Stimulated activated CD4-positive, alpha-beta T cell treated with anti-CD3 and anti-CD28 coated beads, Interleukin-2, amount 100 ng/mL, for 48 hours (primary cell): ENCODE data around the gene FRAS1.

ENCODE experiments used
- DNase-seq, 2 donors: peaks; one replicate each; pipeline ENCODE4 v3.0.0-alpha.2; 2020

Gene FRAS1

DNA sequence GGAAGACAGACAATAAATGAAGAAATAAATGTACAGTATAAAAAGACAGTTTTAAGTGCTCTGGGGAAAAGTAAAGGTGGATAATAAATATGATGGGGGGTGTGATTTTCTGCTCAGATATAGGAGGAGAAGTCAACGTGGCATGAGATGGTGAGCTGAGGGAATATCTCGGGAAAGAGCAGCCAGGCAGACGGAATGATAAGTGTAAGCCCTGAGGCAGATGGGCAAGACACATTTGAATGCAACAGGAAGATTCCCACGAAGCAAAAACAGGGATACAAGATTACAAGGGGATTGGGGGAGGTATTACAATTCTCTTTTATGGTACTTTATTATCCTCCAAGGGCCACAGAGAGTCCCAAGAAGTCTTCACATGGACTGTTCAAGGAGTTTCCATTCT is 505.6 kb downstream of the FRAS1 start:
- DNase-seq, result no peak

DNA sequence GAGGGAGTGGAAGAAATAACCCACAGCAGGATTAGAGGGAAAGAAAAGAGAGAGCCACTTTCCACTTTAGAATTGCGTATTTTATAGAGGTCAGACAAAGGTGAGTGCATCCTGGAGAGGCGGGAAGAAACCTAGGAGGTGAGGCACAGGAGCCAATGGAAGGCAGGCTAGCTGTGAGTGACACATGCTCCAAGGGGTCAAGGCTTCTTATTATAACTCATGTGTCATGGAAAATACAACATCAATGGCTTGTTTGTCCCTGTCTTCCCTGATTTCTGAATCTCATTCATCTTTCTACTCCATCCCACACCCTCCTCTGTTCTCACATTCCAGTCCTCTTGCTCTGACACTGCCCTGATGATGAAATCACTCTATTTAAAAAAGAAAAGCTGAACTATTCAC is 508.8 kb downstream of the FRAS1 start:
- no peak for DNase-seq

GRCh38 chr4:78566834-78567499 is 509.8 kb downstream of the FRAS1 start:
- no peak for DNase-seq

DNA sequence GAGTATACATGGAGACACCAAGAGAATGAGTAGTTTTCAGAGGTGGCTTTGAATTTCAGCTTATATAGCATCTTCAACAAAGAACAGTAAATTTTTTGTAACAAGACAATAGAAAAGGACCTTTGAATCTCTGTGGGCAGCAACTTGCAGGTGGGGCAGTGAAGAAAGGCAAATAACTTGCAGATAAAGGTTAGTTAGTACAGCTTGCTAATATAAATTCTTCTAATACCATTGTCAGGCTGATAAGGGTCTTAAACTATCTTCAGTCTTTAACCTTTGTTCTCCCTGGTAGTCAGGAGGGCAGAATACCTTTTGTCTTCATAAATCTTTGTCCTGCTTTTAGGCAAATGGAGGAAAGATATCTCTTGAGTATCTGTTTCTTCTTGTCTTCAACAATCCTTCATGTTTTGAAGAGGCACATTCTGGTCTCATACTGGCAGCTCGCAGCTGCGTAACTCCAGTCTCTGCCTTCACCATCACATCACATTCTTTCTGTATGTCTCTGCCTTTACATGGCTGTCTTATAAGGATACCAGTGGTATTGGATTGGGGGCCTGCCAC is 510.5 kb downstream of the FRAS1 start:
- DNase-seq, result no peak

DNA sequence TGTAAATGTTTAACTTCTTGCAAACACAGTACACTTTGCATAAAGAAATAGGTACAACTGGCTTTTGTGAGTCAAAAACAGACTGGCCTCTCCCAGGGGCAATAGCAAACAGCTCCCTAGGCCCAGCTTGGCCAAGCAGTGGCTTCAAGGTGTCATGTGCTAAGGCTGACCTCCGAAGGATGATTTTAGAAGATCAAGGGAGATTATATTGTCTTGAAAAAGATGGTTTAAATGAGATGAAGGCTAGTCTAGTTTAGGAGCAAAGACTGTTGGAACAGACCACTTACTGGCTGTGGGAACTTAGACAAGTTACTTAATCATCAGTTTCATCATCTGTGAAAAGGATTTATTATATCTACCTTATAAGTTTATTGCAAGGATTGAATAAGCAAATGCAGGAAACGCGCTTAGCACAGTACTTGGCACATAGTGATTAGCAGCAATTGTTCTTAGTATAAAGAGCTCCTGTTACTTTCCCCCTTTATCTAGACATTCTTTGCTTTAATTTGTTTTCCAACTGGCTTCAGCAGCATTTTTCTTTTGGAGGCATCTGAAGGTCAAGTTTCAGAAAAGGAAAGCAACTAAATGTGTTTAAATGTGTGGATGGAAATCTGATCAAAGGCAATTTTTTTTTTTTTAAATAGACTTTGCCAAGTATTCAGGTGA is 511.6 kb downstream of the FRAS1 start:
- no peak for DNase-seq

GRCh38 chr4:78569306-78569821 is 512.2 kb downstream of the FRAS1 start:
- DNase-seq, result no peak

DNA sequence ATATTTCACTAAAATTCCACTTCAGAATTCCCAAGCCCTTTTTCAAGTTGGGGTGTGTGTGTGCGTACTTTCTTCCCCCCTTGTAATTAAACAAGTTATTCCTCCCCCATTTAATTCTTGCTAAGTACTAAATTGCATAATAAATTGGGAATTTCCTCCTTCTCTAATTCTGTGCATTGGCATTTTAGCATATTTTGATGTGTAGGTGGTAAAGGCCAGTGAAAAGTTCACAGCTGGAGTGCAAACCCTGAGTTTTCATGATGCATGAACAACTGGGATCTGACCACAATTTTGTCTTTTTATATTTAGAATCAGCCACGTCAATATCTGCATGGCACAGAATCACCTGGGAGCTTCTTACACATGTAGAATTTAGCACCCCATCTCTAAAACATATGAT is 513.0 kb downstream of the FRAS1 start:
- no peak for DNase-seq

GRCh38 chr4:78571804-78572203 is 514.7 kb downstream of the FRAS1 start:
- DNase-seq, result no peak

GRCh38 chr4:78578674-78579425 is 521.7 kb downstream of the FRAS1 start:
- no peak for DNase-seq

- no peak for DNase-seq
Observed at GRCh38 chr4:78581618-78582017, 524.5 kb downstream of the FRAS1 start.

GRCh38 chr4:78584863-78585547 is 527.9 kb downstream of the FRAS1 start:
- DNase-seq, result no peak

- no peak for DNase-seq
Observed at GRCh38 chr4:78585633-78586032, 528.5 kb downstream of the FRAS1 start.

DNA sequence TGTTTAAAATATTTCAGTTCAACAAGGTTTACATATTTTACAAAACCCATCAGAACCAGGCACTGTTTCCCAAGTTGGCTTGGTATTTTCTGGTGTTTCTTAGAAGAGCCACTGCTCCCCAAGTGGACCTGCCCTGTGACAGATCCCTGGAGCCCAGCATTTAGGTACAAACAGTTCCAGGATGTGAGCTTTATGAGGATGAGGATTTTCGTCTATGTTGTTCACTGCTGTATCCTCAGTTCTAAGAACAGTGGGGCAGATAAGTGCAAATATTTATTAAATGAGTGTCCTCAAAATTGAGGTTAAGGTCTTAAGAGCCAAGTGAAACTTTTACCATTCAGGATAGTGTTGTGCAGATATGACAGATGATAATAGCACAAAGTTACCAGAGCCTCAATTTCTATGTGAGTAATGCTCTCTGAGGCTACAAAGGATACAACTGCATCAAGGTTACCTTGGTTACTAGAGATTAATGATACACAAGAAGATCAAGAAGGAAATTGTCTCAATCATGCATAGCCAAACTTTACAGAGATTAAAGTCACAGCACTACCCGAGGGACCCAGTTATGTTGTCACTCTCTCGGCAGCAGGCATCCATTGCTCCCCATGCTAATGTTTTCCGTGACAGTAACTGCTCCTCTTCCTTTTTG is 531.9 kb downstream of the FRAS1 start:
- no peak for DNase-seq

GRCh38 chr4:78591404-78591803 is 534.3 kb downstream of the FRAS1 start:
- no peak for DNase-seq

DNA sequence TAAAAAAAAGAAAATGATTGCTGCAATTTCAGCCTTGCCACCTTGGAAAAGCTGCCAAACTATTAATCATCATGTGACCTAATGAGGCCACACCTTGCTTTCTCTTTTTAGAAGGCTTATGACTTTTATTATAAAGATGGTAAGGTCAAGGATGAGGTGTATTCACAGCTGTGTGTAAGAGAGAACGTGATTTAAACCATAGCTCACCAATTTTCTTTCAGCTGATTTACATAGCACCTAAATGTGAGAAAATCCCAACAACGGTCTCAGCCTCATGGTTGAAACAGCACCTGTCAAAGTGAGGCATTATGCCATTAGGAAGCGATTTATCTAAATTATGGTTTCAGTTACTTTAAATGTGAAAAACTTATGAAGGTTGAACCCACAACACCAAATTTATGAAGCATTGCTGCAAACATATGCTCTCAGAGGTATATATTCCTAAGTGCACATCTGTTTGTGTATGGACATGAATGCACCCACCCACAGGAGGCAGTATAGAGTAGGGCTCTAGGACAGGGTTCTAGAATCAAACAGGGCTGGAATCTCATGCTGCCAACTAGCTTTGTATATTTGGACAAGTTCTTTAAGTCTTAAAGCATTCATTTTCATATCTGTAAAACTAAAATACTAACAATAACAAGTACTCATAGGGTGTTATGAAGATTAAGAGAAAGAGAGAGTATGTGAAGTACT is 535.1 kb downstream of the FRAS1 start:
- DNase-seq, result peak in 1 of 2 donors; percentile 8
